Hematopoietic multipotent progenitor cell treated with erythropoietin and hydrocortisone succinate and interleukin-3 and kit ligand, for 17 days (in vitro differentiated cells): Measurements from ENCODE around the gene YES1.
"Not testable (repeated sequence)": the region's sequence is repeated elsewhere in the genome, so short reads cannot be mapped to it uniquely, and the experiment has no call there.

Source experiments
- DNase-seq: peaks from one replicate; pipeline ENCODE4 v3.0.0-alpha.2; 2015; ENCODE audit warnings: low spot score

Gene YES1

DNA sequence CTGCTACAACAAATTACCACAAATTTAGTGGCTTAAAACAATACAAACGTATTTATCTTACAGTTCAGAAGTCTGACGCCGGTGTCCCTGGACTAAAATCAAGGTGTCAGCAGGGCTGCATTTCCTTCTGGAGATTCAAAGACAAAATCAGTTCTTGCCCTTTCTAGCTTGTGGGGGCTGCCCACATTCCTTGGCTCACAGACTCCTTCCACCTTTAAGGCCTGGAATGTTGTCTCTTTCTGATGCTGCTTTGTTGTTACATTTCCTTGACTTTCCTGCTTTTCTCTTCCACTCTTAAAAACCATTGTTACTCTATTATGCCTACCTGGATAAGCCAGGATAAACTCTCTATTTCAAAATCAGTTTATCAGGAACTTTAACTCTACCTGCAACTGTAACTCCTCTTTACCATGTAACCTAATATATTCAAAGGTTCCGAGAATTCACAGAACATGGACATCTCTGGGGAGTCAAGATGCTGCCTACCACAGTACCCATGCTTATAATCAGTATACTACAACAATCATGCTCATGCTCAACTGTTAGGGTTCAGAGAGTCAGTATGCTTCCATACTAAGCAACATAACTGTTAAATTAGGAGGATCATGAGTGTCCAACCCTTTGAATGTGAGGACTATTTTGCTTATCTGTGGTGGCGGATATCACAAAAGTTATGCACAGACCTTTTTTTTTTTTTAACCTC is 27.4 kb downstream of the YES1 start:
- no peak for DNase-seq

DNA sequence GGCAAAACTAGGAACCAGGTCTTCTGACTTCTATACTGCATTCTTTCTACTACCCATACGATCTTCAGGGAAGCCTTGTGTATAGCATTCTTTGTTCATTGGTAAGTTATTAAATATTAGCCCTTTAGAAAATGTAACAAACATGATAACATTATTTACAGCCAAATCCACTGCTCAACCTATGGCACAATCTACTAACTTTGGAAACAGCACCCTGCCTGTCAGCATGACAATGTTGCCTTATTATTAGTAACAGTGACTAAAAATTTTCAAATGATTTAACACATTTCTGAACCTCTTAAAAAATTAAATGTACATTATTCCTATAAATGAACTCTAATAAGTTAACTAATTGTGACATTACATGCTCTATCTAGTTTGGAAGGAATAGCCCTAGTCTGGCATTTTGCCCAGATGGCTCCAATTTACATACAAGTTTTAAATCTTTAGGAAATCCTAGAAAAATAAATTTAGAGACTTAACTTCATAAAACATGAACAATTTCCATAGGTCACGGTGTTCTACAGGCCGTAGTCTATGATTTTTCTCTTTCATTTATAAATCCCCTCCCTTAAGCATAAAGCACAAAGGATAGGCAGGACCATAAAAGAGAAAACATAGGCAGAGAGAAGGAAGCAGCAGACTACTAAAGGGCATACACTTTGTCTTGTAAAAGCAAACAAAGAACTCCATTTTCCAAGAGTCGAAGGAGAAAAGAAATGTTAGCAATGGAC is 33.7 kb downstream of the YES1 start:
- DNase-seq, result no peak

DNA sequence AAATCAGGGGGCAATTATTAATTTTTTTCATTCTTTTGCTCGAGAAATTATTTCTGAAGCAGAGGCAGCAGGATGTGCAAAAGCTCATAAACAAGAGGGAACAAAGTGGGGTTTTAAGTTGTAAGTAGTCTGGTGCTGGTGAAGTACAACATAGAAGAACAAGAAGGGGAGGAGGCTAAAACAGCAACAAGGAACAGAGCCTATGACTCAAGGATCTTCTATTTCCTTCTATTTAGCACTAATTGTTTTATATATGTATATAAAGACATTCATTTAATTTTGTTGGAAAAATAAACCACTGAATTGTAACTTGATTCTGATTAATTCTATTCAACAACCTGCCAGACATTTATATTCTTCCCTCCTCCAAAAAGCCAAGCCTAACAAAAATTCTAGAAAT is 35.0 kb downstream of the YES1 start:
- DNase-seq, result no peak

DNA sequence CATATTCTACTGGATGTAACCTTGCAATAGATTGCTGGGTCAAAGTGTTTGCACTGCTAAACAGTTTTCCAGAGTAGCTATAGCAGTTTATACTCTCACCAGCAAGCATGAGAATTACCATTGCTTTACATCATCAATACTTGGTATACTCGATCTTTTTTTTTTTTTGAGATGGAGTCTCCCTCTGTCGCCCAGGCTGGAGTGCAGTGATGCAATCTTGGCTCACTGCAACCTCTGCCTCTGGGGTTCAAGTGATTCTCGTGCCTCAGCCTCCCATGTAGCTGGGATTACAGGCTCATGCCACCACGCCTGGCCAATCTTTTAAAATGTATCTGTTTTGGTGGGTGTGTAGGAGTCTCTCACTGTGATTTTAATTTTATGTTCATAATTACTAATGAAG is 36.0 kb downstream of the YES1 start:
- not testable (repeated sequence) for DNase-seq

DNA sequence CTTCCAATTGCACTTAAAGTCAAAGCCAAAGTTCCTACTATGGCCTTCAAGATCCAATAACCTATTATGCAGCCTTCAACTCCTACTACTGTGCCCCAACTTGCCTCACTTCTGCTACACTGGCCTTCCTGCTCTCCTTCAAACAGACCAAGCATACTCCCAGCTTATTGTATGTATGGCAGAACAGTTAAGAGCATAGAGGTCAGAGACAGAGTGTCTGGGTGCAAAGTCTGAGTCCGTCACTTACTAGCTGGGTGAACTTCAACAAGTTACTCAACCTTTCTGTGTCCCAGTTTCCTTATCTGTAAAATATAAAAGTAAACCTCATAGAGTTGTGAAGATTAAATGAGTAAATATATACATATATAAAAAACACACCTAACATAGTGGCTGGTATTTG is 37.2 kb downstream of the YES1 start:
- DNase-seq, result no peak

DNA sequence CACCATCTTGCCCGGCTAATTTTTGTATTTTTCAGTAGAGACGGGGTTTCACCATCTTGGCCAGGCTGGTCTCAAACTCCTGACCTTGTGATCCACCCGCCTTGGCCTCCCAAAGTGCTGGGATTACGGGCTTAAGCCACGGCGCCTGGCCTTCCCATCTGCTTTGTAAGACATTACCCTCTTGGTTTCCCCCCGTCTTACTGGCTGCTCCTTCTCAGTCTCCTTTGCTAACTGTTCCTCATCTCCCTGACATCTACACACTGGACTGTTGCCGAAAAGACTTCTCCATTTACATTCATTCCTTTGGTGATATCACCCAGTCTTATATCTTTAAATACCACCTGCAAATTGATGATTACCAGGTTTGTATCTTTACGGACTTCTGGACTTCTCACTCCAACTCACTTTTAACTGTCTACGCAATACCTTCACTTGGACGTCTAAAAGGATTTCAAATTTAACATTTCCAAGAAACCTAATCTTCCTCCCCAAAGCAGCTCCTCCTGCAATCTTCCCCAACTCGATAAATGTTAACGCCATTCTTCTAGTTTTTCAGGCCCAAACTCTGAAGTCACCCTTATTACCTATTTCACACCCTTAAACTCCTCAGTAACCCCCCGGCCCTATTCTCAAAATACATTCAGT is 37.9 kb downstream of the YES1 start:
- no peak for DNase-seq

DNA sequence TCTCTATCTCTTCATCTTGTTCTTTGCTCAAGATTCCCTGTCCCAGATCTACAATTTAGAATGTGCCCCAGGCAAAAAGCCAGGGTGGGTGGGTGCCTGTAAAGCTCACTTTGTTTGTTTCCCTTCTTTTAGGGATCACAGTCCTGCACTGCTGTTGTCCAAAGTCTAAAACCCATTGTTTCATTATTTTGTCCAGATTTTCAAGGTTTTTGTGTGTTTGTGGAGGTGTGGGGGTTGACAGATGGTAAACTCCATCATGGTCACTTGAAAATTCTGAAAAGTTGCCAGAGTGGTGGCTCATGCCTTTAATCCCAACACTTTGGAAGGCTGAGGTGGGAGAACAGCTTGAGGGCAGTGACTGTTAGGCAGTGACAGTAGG is 41.5 kb downstream of the YES1 start:
- DNase-seq, result no peak

DNA sequence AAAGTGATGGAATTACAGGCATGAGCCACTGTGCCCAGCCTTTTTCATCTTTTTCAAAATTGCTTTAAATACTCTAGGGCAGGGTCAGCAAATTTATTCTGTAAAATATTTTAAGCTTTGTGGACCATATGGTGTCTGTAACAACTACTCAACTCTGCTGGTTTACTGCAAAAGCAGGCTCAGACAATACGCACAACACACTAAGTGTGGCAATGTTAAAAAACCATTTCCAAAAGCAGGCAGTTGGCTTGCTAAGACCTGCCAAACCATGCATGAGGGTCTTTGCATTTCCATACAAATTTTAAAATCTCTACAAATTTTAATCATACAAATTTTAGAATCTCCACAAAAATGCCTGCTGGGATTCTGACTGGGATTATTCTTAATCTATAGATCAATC is 44.1 kb downstream of the YES1 start:
- DNase-seq, result no peak

DNA sequence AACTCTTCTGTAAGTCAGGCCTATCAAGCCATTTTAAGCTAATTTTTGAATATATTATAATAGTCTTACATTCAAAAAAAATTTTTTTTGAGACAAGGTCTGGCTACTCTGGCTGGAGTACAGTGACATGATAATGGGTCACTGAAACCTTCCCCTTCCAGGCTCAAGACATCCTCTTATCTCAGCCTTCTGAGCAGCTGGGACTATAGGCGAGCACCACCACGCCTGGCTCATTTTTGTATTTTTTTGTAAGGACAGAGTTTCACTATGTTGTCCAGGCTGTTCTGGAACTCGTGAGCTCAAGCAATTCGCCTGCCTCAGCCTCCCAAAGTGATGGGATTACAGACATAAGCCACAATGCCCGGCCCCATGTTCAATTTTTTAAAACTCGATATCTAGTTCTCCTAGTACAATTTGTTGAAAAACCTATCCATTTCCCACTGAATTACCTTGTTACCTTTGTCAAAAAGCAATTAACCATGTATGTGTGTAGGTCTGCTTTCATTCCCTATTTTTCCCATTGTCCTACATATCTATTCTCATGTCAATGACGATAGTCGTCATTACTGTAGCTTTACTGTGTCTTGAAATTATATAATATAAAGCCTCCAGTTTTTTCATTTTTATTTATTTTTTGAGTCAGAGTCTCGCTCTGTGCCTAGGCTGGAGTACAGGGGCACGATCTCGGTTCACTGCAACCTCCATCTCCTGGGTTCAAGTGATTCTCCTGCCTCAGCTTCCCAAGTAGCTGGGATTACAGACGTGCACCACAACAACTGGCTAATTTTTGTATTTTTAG is 44.8 kb downstream of the YES1 start:
- no peak for DNase-seq

DNA sequence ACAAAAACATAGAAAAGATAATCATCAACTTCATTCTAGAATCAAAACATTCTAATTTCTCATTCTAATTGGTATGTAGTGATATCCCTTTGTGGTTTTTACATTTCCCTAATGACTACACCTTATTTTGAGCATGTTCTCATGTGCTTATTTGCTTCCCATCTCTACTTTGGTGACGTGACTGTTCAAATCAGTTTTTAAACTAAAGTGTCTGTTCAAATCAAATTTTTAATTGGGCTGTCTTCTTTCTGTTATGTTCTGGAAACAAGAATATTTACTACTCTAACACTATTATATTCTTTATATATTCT is 45.5 kb downstream of the YES1 start:
- DNase-seq, result no peak

DNA sequence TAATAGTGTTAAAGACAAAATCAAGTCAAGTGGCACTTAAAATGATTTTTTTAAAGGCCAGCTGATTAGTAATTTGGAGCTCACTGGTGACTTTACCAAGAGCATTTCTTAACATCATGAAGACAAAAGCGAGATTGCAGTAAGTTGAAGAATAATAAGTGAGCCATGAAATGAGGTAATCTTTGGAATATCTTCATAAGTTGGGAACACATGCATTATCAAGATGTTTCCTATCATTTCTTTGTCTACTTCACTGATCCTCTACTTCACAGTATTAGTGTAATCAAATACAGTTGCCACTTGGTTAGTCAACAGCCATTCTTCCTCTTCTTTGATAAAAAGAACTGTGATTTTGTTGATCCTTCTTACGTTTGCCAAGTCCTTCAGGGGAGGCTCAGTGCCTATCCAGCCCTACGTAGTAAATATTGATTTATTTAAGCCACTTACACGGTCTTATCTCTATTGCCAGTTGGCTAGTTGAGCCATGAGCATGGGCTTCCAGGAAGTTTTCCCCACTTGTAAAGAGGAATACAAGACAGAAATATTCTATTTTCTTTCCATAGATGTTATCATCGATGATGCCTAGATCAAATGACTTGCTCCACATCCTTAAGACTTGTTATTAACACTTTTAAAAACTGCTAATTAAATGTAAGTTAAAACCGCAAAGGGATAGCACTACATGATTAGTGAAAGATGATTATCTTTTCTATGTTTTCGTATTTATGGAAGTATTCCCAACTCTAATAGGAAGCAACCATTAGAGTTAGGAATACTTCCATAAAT is 46.1 kb downstream of the YES1 start:
- DNase-seq, result no peak

DNA sequence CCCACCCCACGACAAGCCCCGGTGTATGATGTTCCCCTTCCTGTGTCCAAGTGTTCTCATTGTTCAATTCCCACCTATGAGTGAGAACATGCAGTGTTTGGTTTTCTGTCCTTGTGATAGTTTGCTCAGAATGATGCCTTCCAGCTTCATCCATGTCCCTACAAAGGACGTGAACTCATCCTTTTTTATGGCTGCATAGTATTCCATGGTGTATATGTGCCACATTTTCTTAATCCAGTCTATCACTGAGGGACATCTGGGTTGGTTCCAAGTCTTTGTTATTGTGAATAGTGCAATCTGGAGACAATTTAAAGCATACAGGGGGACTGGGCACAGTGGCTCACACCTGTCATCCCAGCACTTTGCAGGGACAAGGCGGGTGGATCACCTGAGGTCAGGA is 52.2 kb downstream of the YES1 start:
- not testable (repeated sequence) for DNase-seq

DNA sequence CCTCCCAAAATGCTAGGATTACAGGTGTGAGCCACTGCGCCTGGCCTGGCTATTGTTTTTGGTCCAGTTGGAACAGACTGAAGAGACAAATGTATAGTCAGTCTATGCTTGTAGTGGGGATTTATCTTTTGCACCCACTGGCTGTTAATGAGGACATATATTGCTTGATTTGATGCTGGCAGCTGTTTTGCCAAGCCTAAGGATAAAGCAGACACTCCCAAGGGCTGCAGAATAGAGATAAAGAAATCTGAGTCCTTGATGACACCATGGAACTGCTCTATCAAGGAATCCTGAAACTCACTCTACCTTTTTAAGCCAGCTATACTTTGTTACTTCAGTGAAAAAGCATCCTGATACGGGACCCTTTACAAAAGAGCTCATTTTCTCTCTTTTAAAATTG is 56.5 kb downstream of the YES1 start:
- peak; percentile 34 for DNase-seq

DNA sequence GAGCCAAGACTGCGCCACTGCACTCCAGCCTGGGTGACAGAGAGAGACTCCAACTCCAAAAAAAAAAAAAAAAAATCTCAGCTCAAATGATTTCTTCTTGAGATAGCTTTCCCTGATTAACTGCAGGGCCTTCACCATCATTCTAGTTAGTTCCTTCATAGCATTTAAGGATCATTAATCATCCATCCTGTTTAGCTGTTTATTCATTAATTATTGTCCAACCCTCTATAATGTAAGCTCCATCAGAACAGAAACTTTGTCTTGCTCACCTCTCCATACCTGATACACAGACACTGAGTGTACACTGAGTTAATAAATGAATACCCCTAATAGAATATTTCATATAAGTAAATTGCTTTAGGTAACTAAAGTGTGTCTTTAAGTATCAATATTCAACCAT is 57.4 kb downstream of the YES1 start:
- DNase-seq, result no peak

DNA sequence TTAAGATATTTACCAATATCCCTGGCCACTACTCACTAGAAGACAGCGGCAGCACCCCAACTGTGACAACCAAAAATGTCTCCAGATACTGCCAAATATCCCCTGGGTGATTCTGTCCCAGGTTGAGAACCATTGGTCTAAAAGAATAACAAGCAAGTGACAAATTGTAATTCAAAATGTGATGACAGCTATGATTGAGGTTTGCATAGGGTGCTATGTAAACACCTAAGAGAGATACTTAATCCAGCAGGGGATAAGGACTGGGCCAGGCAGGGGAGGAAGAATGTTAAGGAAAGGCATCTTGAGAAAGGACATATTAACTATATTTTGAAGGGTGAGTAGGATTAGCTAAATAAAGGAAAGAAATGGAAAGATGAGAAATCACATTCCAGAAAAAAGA is 61.6 kb downstream of the YES1 start:
- DNase-seq, result no peak

DNA sequence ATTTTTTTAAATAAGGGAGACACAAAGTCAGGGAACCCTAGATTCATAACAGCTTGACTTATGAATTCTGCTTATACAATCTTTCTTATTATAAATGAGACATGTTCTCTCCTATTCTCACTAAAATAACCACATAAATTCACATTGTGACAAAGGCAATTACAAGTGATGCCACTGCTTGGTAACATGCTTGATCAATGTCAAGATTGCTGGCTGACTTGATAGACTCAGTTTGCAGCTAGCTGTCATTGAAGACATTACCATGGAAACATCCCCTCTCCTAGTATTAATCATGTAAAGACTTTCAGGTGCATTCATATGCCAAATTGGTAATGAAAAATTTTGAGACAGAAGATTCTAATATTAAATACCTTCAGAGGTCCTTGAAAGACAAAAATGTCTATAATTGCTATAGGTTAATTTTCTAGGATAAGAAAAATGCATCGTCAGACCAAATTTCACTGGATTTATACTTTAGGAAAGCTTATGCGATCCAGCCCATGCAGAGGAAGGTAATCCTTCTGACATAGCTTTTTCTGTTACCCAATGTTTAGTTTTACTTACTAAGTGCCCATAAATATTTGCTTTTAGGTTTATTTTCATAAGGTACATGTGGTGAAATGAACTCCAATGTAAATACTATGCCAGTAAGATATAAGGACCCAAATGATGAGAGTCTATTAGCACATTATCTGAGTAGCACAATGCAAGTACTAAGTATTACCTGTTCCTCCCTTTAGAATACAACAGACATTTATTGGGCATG is 67.0 kb downstream of the YES1 start:
- no peak for DNase-seq

DNA sequence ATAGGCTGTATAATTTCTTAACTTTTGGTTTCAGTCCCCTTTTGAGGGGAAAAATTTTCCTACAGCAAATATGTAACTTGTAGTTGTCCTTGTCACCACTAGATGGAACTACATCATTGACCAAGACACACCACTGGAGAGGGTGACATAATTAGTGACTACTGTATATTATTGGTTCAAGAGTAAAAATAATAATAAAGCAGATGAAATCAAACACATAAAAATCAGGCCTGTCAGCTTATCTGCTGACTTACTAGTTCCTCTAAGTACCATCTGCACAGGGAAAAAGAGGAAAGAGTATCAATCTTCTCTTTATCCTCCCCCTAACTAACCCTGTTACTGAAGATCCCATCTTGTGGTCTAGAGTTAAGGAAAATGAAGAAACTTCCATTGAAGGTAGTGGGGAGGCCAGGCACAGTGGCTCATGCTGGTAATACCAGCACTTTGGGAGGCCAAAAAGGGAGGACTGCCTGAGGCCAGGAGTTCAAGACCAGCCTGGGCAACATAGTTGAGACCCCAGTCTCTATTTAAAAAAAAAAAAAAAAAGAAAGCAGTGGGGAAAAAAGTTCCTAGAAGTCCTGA is 70.0 kb downstream of the YES1 start:
- peak; percentile 66 for DNase-seq

DNA sequence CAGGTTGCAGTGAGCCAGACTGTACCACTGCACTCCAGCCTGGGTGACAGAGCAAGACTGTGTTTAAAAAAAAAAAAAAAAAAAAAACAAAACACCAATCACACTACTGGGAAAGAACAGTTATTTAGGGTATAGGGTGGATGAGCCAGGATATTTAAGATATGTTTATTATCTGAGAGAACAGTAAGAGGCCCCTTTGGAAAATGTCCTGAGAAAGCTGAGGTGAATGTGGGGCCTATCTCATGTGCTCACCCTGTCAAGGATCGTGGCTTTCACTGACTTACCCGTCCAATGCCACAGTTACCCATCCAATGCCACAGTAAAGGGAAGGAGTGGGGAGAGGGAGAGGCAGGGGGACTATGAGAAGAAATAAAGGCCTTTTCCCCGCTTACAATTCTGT is 79.7 kb downstream of the YES1 start:
- DNase-seq, result no peak

DNA sequence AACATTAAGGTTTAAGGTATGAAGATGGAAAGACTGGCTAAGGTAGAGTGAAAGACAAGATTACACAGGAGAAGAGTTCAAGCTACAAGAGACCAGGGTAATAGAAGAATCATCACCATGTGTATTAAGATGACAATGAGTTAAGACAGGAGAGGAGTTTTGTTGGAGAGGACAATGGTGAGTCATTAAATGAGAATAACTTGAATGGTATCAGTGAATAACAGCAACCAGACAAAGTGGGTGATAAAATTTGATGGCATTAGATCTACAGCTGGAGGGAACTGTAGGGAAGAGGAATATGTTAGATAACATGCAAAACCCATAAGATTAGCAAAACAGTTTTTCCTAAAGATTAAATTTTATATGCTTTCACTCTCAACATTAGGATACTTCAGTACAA is 80.9 kb downstream of the YES1 start:
- DNase-seq, result no peak

DNA sequence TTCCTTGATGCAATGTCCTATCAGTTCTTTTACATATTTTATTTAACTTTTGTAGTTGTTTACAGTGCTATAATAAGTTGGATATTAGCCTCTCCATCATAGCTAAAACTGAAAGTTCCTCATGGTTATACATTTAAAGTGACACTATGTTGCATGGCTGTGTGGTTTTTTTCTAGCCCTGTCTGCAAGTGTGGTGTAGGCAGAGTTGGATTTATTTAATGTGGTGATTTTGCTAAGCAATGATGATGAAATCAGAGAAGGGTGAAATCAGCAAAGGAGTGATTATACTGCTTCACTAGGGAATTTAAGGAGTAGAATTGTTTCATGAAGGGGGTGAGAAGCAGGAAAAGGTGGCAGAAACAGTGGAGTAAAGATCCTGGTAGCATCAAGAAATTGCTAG is 81.3 kb downstream of the YES1 start:
- DNase-seq, result no peak

DNA sequence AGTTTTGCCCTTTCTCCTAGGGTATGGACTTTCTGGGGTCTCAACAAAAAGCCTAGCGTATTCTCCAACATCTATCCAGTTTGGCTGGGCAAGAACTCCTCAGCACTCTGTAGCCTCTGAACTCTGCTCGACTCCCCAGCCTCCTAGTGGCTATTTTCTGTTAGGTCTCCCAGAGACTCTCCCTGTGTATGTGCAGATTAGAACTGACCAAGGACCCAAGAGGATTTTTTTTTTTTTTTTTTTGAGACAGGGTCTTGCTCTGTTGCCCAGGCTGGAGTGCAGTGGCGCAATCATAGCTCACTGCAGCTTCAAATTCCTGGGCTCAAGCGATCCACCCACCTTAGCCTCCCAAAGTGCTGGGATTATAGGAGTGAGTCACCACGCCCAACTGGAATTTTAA is 81.9 kb downstream of the YES1 start:
- DNase-seq, result not testable (repeated sequence)
